Left lung (tissue), 10 donors: Measurements from ENCODE around the gene EGFR. TPM values are rescaled to one million over a fixed set of nuclear protein-coding genes. Genes with fewer than 3 reads are reported as not detected.

Experiments used
- ATAC-seq: fragments of 200-7000 bp; cut with Tn5 transposase; one replicate; pipeline ENCODE4 v1.9.1; 2020; ENCODE audit warnings: moderate library complexity
- DNase-seq, 4 donors: peaks; one replicate each; pipeline ENCODE4 v3.0.0-alpha.2; 2013 to 2020
- H3K27ac ChIP-seq, 2 donors: fragments of 200-600 bp; sonication (generic) in 1 of 2; one replicate each; pipeline versions ENCODE4 v1.5.0 to v1.8.0; 2020 to 2021
- H3K27me3 ChIP-seq, 2 donors: fragments of 200-600 bp; sonication (generic) in 1 of 2; one replicate each; pipeline versions ENCODE4 v1.5.0 to v1.8.0; 2020 to 2021
- H3K36me3 ChIP-seq, 2 donors: fragments of 200-600 bp; sonication (generic) in 1 of 2; one replicate each; pipeline versions ENCODE4 v1.5.0 to v1.8.0; 2020 to 2021
- H3K4me1 ChIP-seq, 2 donors: fragments of 200-600 bp; one replicate each; pipeline ENCODE4 v1.8.0; 2021
- H3K4me3 ChIP-seq, 2 donors: fragments of 200-600 bp; sonication (generic) in 1 of 2; one replicate each; pipeline versions ENCODE4 v1.5.0 to v1.8.0; 2020 to 2021; ENCODE audit warnings: mild to moderate bottlenecking in 1 of 2
- H3K9me3 ChIP-seq, 2 donors: fragments of 200-600 bp; sonication (generic) in 1 of 2; one replicate each; pipeline versions ENCODE4 v1.5.0 to v1.8.0; 2020 to 2021
- intact Hi-C, 2 donors: fragments of 100-400 bp; cut with DNase I; formaldehyde crosslinking; loops; one replicate each; pipeline versions ENCODE4 v1.11.2 to v1.14.2; 2022
- polyA plus RNA-seq, 6 donors: library from polyadenylated mRNA; unstranded; fragments of 120-200 nt; gene quantifications; one replicate each; pipeline ENCODE4 v1.2.1, GENCODE V29; 2013; ENCODE audit not compliant: insufficient read length in 6 of 6
- total RNA-seq, 2 donors: library from RNA; stranded (reverse); fragmentation: NEBNext Ultra II Directional; extraction: Animal tissue kit (Norgen Biotek cat#: 25700); gene quantifications; one replicate each; pipeline ENCODE4 v1.2.1, GENCODE V29; 2021
- TF ChIP-seq, protein P1 (sequence below), 2 donors: fragments of 200-600 bp; sonication (generic) in 1 of 2; IDR thresholded peaks; one replicate each; pipeline versions ENCODE4 v1.5.0 to v1.8.0; 2021; ENCODE audit warnings: antibody characterized with exemption in 2 of 2
- donor health status: DM: no; HTN: yes; CAD: no.
- donor health status: DM: no; HTN: no; CAD: no.

The EGFR gene
- total and polyA plus RNA-seq, 8 donors, result 48.7 to 79.3 (median 54.1) TPM

DNA sequence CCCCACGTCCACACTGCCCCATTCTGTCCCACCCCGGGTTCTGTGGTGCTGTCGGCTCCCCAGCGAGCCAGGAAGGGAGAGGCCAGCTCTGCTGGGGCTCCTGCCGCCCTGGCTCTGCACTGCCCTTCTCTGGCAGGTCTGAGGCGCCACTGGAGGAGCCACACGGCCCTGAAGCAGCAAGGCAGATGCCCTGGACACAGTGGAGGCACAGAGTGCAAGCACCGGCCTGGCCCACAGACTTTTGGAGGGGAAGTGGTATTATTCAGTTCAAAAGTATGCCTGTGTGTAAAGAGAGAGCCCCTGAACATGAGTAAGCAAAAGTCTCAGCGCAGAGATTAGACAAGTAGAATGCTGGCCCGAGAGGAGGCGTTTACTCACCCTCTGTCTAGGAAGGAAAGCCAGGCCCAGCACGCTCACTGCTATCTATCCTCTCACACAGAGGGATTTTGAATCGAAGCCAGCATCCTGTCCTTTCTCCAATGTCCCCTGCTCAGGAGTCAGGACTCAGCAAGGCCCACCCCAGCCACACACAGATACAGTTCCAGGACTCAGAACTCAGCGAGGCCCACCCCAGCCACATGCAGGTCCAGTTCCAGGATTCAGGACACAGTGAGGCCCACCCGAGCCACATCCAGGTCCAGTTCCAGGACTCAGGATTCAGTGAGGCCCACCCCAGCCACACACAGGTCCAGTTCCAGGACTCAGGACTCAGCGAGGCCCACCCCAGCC is 115.0 kb downstream of the EGFR start:
- ATAC-seq (peak; percentile 65), DNase-seq (peak in 3 of 4 donors; percentile 66 to 81 (median 79))
- intact Hi-C loops, result no loop called here
- TF ChIP-seq, protein P1, sequence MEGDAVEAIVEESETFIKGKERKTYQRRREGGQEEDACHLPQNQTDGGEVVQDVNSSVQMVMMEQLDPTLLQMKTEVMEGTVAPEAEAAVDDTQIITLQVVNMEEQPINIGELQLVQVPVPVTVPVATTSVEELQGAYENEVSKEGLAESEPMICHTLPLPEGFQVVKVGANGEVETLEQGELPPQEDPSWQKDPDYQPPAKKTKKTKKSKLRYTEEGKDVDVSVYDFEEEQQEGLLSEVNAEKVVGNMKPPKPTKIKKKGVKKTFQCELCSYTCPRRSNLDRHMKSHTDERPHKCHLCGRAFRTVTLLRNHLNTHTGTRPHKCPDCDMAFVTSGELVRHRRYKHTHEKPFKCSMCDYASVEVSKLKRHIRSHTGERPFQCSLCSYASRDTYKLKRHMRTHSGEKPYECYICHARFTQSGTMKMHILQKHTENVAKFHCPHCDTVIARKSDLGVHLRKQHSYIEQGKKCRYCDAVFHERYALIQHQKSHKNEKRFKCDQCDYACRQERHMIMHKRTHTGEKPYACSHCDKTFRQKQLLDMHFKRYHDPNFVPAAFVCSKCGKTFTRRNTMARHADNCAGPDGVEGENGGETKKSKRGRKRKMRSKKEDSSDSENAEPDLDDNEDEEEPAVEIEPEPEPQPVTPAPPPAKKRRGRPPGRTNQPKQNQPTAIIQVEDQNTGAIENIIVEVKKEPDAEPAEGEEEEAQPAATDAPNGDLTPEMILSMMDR (IDR thresholded peaks at IDR 0.05), result no peak
- Histone ChIP-seq H3K4me3 (no peak overlapping the region), H3K27ac (peak overlapping the region; percentile 83 to 84), H3K4me1 (peaks cover 48 to 56% of the 10 kb centered on the region in 2 donors), H3K36me3 (no peaks in the 10 kb centered on the region), H3K9me3 (peaks cover 0 to 3% of the 10 kb centered on the region in 2 donors), H3K27me3 (no peaks in the 10 kb centered on the region)

DNA sequence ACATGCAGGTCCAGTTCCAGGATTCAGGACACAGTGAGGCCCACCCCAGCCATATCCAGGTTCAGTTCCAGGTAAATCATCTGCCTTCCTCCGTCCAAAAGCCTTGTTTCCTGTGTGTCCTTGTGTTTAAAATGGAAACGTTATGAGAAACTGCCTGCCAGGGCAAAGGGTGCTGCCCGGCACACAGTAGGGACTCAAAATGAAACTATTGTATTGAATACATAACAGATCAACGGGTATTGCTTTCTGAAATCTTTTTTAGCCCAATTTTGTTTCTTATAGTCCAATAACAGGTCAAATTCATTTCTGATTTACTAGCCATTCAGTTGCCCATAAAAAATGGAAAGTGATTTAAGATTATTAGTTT is 115.5 kb downstream of the EGFR start:
- no peak overlapping the region for H3K4me3 ChIP-seq
- peak overlapping the region; percentile 83 to 84 for H3K27ac ChIP-seq
- ATAC-seq (no peak), DNase-seq (no peak)
- intact Hi-C loops, result no loop called here
- no peaks in the 10 kb centered on the region for H3K36me3 ChIP-seq
- peaks cover 0 to 4% of the 10 kb centered on the region in 2 donors for H3K9me3 ChIP-seq
- TF ChIP-seq, protein P1 (IDR thresholded peaks at IDR 0.05), result no peak
- H3K27me3 ChIP-seq, result no peaks in the 10 kb centered on the region
- peaks cover 43 to 51% of the 10 kb centered on the region in 2 donors for H3K4me1 ChIP-seq

DNA sequence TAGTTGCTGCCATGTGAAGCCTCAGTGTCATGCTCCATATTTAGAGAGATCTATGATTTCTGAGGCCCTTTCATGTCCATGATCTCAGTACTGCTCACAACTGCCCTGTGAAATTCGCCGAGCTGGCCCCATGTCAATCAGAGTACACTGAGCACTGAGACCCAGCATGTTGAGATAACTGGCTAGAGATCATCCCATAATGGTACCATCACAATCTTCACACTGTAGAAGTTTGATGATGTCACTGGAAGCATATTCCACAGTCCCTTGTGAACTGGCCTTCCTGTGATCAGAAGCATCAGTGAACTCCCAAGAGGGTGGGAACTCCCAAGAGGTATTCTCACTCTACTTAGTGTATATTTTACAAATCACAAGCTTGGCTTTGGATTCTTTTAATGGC is 116.0 kb downstream of the EGFR start:
- Histone ChIP-seq H3K36me3 (no peaks in the 10 kb centered on the region), H3K27me3 (no peaks in the 10 kb centered on the region), H3K4me1 (peaks cover 39 to 46% of the 10 kb centered on the region in 2 donors), H3K9me3 (peaks cover 0 to 4% of the 10 kb centered on the region in 2 donors), H3K4me3 (no peak overlapping the region), H3K27ac (peak overlapping the region in 1 of 2 donors; percentile 83)
- DNase-seq, result no peak
- intact Hi-C loops, result no loop called here
- ATAC-seq, result no peak
- TF ChIP-seq, protein P1 (IDR thresholded peaks at IDR 0.05), result no peak

DNA sequence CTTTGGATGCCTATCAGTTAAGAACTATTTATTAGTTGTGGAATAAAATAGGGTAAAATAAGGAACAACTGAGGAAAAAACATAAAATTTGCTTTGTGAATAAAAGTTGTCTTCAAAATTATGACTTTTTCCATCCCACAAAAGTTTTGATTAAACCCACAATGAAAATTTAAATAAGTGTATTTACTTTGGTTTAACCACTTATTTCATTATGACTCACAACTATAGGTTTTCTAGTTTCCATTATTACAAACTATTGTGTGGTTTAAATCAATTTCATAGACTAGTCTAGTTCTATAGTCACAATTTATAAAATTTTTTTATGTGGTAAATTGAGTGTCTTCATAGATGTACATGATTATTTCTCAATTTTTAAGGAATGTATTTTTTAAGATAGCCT is 116.6 kb downstream of the EGFR start:
- no peak overlapping the region for H3K4me3 ChIP-seq
- ATAC-seq (no peak), DNase-seq (no peak)
- intact Hi-C loops, result no loop called here
- H3K9me3 ChIP-seq, result peaks cover 0 to 4% of the 10 kb centered on the region in 2 donors
- TF ChIP-seq, protein P1 (IDR thresholded peaks at IDR 0.05), result no peak
- H3K27ac ChIP-seq, result no peak overlapping the region
- no peaks in the 10 kb centered on the region for H3K36me3 ChIP-seq
- peaks cover 33 to 39% of the 10 kb centered on the region in 2 donors for H3K4me1 ChIP-seq
- no peaks in the 10 kb centered on the region for H3K27me3 ChIP-seq

DNA sequence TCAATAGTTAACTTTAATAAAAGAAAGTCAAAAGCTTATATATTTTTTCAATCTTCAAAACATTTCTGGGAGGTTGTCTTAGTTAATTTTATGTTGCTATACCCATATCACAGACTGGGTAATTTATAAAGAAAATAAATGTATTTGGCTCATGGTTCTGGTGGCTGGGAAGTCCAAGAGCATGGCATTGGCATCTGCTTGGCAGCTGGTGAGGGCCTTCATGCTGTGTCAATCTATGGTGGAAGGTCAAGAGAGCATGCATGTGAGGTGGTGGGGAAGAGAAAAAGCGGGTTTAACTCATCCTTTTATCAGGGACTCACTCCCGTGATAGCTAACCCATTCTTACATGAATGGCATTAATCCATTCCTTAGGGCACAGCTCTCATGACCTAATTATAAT is 119.8 kb downstream of the EGFR start:
- Histone ChIP-seq H3K9me3 (peaks cover 0 to 4% of the 10 kb centered on the region in 2 donors), H3K36me3 (peaks cover 0 to 3% of the 10 kb centered on the region in 2 donors), H3K4me3 (no peak overlapping the region), H3K27me3 (no peaks in the 10 kb centered on the region), H3K4me1 (peaks cover 7 to 11% of the 10 kb centered on the region in 2 donors), H3K27ac (no peak overlapping the region)
- ATAC-seq (no peak), DNase-seq (no peak)
- TF ChIP-seq, protein P1 (IDR thresholded peaks at IDR 0.05), result no peak
- intact Hi-C loops, result no loop called here
